ENCODE data around the gene MTMR2. TPM values are rescaled to one million over a fixed set of nuclear protein-coding genes. Genes with fewer than 3 reads are reported as not detected.

The MTMR2 gene
- polyA plus RNA-seq (ENCODE audit: insufficient read length in 10 of 10): 10 to 100 TPM; 24.2 to 35.7 (median 27.8) TPM
- long read RNA-seq, donor 1, full-length matches to known transcripts: 6 of 6 reads
- long read RNA-seq, donor 1, partial matches to known transcripts: 0 of 6 reads
- long read RNA-seq, donor 1, other reads (novel, unspliced or antisense): 0 of 6 reads
- long read RNA-seq, donor 2, full-length matches to known transcripts: 9 of 9 reads
- long read RNA-seq, donor 2, partial matches to known transcripts: 0 of 9 reads
- long read RNA-seq, donor 2, other reads (novel, unspliced or antisense): 0 of 9 reads
- long read RNA-seq, donor 3: 0 reads
- long read RNA-seq, donor 4, full-length matches to known transcripts: 1 of 1 reads
- long read RNA-seq, donor 4, partial matches to known transcripts: 0 of 1 reads
- long read RNA-seq, donor 4, other reads (novel, unspliced or antisense): 0 of 1 reads
- long read RNA-seq, donor 5, full-length matches to known transcripts: 2 of 2 reads
- long read RNA-seq, donor 5, partial matches to known transcripts: 0 of 2 reads
- long read RNA-seq, donor 5, other reads (novel, unspliced or antisense): 0 of 2 reads
- long read RNA-seq, donor 6, full-length matches to known transcripts: 2 of 7 reads
- long read RNA-seq, donor 6, partial matches to known transcripts: 5 of 7 reads
- long read RNA-seq, donor 6, other reads (novel, unspliced or antisense): 0 of 7 reads
- long read RNA-seq, donor 7, full-length matches to known transcripts: 4 of 4 reads
- long read RNA-seq, donor 7, partial matches to known transcripts: 0 of 4 reads
- long read RNA-seq, donor 7, other reads (novel, unspliced or antisense): 0 of 4 reads
- long read RNA-seq, donor 8: 0 reads
- long read RNA-seq, donor 9: 0 reads

DNA sequence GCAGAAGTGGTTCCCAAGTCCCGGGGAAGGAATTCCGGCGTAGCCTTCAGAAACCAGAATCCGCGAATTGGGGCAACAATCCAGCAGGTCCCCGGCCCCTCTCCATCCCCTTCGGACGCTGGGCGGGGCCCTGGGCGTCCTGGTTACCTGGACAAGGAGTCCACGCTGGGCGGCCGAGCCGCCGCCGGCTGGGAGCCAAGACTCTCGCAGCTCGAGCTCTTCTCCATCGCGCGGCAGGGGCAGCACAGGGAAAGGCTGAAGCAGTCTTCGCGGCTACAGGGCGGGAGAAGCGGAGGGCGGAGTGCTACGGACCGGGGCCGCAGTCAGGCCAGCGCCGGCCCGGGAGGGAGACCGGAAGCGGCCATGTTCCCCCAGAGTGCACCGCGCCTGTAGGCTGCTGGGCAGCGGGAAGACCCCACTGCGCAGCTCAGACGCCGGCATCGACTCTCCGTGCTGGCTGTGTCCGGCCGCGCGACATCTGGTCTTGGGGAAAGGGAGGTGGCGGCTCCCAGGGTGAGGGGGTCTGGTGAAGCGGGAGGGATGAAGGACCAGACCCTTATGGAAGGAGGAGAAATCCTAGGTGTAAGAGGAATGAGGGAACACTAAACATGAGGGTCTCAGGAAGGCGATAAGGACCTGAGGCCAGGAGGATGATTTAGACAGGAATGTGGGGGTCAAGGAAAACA, at the start of gene MTMR2:
TSS of gene MTMR2 (minus strand) at position 380 of the 686 bp plus-strand sequence. CDS start at position 227, 153 bp downstream.
- peak; percentile 64 to 96 (median 87) for DNase-seq

DNA sequence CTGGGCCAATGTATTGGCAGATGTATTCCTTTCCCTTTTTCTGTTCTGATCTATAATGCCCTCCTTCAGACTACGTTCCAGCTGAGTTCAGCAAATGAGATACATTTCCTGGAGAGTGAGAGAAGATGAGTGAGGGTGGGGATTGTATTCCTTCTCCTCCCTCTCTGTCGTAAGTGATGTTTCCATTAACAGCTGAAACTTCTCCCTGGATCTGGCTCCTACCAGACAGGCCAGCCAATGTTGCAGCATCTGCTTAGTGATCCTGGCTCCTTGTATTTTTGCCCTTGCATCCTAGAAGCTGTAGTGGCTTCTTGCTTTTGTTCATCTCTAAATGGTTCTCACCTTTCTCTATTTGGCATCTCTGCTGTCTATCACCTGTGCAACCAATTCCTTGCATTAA, 48.2 kb upstream of the MTMR2 start:
- DNase-seq: peak in 1 of 3 donors; percentile 24

DNA sequence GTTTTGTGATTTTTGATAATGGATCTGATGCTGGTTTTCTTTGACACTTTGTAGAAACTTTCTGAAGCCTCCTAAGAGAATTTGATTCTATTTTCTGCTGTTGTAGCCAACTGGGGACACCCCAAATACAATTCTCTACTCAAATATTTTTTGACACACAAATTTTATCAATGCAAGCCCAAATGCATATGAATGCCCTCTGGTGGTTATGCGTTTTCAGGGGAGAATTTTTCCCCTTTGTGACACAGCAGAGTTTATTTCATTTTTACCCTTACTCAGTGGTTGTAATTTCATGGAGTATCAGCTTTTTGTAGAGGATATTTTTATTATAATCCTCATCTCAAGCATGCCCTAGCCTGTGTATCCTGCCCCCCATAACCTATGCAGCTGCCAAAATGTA, 44.7 kb upstream of the MTMR2 start:
- DNase-seq: no peak

DNA sequence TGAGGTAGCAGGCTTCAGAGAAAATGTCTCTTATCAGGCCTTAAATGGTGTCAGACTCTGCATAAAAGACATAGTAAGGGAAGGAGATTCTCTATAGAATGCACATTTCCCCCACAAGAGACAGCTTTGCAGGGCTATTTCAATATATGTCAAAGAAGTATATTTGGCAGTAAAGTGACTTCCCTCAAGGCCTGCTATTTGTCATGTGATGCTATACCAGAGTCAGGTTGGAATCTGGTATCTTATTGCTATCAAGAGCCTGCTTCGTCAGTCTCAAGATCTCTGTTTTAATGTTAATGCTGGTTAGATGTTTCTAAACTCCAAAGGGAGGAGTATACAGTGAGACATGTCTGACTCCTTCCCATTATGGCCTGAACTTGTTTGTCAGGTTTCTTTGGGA, 40.4 kb upstream of the MTMR2 start:
- no peak for DNase-seq

DNA sequence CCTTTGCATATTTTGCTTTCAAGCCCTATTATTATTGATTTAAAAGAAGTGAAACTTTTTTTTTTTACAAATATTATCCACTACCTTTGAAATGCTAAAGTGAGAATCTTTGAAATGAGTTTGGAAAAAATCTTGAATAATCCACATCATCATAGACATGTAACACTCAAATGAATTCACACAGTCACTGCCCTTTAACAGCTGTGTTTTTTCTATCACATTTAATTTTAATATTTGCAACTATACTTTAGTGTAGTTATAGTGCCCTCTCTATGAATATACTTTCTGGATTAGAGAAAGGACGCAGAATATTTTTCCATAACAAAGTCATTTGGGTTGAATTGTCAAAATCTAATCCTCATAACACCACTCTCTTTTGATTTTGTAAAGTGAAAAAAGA, 37.9 kb upstream of the MTMR2 start:
- DNase-seq: no peak

DNA sequence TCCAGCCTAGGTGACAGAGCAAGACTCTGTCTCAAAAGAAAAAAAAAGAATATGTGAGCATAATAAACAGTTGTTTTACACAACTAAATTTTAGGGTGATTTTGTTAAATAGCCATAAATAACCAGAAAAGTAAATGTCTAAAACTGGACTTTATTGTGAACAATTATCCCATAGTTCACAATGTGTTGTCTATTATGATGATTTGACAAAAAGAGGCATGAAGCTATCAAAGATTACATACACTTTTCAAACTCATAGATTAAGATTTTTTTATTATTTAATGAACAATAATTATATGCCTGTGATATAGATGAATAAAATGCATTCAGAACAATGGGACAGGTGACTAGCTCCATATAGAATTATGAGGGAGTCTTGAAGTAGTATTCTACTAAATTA, 27.0 kb upstream of the MTMR2 start:
- no peak for DNase-seq

DNA sequence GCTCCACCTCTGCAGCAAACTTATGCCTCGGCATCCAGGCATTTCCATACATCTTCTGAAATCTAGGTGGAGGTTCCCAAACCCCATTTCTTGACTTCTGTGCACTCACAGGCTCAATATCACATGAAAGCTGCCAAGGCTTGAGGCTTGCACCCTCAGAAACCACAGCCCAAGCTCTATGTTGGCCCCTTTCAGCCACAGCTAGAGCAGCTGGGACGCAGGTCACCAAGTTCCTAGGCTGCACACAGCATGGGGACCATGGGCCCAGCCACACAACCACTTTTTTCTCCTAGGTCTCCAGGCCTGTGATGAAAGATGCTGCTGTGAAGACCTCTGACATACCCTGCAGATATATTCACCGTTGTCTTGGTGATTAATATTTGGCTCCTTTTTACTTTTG, 24.7 kb upstream of the MTMR2 start:
- no peak for DNase-seq

DNA sequence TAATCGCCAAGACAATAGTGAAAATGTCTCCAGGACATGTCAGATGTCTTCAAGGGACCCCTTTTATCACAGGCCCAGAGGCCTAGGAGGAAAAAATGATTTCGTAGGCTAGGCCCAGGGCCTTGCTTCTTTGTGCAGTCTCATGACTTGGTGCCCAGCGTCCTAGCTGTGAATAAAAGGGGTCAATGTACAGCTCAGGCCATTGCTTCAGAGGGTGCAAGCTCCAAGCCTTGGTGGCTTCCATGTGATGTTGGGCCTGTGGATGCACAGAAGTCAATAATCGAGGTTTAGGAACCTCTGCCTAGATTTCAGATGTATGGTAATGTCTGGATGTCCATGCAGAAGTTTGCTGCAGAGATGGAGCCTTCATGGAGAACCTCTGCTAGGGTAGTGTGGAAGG, 20.7 kb upstream of the MTMR2 start:
- DNase-seq: no peak

DNA sequence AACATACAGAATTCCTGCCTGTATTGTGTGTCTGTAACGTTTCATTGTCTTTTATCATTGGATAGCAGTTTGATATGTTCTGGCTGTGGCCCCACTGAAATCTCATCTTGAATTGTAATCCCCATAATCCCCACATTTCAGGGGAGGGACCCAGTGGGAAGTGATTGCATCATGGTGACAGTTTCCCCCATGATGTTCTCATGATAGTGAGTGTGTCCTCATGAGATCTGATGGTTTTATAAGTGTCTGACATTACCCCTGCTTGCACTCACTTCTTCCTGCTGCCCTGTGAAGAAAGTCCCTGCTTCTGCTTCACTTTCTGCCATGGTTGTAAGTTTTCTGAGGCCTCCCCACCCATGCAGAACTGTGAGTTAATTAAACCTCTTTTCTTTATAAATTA, 19.6 kb upstream of the MTMR2 start:
- no peak for DNase-seq

DNA sequence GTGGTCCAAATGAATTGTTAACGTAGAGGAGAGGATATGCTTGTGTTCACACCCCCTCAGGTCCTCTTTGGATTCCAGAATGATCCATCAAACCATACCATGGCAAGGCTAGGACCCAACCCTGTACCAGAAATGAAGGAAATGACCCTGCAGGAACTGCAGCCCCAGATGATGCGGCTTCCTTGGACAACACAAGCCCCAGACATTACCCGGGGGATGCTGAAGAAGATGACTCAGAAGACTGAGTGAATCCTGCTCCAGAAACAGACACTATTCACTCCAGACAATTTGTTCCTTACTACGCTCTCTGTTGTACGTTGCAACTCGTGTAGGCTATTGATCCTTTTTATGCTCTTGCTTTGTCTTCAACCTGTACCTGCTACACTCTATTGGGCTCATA, 15.2 kb upstream of the MTMR2 start:
- DNase-seq: no peak

DNA sequence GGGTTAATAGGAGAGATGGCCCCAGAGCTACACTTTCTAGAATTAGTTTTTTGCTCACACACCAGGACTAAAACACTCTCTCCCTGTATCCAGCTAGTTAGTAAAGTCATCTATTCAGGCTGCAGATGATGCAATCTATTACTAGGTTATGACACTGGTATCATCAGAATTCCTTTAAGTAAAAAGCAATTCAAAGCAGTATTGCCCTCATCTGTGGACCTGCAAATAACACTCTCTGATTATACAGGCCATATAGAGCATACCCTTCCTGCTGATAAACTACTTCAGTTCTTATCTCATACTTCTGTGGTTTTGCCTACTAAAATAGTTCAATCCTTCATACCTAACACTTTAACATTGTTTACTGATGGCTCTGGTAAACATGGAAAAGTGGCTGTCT, 13.5 kb upstream of the MTMR2 start:
- no peak for DNase-seq

DNA sequence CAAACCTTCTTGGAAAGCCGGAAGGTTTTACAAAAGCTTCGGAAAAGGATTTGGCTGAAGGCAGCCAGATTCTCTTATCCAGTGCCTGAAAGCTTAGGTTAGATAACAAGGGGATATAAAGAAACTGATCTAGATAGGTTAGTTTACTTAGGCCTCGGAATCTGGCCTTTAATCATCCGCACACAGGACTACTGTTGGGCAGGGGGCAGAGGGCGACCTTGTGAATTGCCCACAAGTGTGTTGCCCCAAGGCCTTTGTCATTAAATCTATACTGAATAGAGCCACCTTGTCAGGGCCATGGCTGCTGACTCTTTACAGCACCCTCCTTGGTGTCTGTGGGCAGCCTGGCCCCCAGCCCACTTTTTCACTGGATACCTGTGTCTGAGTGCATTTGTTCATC, 9.7 kb upstream of the MTMR2 start:
- DNase-seq: no peak

DNA sequence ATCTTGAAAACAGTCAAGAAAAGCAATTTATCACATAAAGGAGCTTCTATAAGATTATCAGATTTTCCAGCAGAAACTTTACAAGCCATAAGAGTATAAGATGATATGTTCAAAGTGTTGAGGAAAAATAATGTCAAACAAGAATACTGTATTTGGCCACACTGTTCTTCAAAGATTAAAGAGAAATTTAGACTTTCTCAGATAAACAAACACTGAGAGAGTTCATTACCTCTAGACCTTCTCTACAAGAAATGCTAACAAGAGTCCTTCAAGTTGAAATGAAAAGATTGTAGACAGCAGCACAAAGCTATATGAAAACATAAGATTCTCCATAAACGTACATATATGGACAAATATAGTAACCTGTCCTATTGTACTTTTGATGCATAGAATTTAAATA, 8.0 kb upstream of the MTMR2 start:
- DNase-seq: no peak

DNA sequence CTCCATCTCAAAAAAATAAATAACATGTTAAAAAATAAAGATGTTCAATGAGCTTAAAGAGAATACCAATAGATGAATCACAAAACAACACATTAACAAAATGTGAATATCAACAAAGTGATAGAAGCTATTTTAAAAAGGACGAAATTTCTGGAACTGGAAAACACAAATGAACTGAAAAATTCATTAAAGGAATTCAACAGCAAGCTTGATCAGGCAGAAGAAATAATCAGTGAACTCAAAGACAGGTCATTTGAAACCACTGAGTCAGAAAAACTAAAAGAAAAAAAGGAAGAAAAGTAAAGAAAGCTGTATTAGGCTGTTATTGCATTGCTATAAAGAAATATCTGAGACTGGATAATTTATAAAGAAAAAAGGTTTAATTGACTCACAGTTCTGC, 7.0 kb upstream of the MTMR2 start:
- no peak for DNase-seq

DNA sequence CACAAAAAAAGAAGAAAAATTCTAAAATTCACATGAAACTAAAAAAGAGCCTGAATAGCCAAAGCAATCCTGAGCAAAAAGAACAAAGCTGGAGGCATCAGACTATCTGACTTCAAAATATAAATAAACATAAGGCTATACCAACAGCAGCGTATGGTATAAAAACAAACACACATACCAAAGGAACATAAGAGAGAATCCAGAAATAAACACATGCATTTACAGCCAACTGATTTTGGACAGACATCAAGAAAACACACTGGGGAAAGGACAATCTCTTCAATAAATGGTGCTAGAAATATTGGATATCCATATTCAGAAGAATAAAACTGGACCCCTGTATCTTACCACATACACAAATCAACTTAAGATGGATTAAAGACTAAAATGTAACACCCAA, 2.8 kb upstream of the MTMR2 start:
- DNase-seq: no peak

DNA sequence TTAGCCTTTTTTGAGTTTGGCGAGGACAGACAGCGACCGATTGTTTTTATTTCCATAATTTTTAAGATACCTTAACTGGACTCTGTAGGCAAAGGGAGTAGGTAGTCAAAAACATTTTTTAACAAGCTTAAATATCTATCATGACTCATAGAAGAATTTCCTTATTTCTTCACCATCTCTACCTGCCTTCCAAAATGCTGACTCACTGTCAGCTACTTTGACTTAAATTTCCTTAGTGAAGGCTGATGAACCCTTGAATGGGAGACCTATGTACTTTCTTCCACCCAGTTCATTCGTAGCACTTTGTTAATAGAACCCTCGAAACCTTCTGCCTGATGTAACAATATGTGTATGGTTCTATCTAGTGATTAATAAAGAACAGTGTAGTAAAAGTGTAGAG, 1.1 kb upstream of the MTMR2 start:
- DNase-seq: no peak

DNA sequence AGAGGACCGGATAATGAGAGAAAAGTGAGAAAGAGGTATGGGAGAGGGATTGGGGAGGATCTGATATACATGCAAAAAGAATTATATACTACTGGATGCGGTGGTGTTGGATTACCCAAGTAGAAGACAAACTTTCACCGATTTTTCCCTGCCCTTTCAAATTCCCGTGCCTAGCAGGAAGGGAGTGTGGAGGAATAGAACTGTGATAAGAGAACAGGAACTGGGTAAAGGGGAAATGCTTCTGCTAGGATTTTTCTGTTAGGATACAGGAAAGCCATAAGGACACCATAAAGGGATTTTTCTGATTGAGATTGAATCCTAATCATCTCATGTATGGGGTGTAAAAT, 480 bp upstream of the MTMR2 start:
- DNase-seq: no peak

DNA sequence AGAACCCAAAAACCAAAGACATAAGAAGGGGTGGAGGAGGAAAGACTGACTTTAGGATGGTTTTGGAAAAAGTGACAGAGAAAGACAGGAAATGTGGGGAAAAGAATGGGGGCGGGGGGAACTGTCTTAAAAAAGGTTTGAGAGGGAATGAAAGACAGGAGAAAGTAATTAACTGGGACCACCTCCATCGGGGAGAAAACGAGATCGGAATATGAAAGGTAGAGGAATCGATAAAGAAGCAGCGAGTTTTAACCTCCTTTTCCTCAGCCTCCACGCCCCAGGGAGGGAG, 524 bp downstream of the MTMR2 start:
- peak in 1 of 3 donors; percentile 55 for DNase-seq

DNA sequence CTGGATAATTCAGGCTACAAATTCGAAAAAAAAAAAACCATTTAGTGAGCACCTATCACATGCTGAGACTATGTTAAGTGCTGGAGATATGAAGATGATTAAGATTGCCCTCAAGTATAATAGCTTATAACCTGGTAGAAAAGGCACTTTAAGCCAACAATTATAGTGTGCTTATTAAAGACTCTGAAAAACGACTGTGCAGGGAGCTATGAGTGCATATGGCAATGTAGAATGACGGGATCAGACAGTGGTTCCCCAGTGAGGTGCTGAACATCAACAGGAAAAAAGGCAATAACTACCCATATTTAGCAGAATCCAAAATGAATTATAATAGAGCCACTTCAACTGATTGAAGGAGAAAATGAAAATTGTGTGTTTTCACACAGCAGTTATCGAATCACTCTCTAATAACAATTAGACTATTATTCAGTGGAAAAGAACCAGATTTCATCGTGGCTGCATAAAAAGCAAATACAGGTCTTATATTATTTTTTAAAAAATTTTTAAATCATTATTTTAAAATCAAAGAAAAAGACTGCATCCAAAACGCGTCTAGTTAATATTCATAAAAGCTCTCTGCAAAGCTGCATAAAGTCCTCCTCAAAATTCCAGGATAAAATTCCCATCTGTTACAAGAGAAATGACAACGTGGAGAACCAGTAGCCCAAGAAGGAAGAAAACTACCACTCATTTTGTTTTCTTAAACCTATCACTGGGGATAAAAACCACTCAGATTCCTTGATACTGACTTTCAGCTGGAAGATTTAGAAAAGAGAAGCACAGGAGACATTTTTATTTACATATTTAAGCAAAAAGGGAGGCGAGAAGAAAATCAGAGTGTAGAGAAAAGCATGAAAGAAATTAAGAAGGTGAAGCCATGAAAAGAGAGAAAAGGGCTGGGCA, 1.1 kb downstream of the MTMR2 start:
- DNase-seq: peak in 1 of 3 donors; percentile 32

DNA sequence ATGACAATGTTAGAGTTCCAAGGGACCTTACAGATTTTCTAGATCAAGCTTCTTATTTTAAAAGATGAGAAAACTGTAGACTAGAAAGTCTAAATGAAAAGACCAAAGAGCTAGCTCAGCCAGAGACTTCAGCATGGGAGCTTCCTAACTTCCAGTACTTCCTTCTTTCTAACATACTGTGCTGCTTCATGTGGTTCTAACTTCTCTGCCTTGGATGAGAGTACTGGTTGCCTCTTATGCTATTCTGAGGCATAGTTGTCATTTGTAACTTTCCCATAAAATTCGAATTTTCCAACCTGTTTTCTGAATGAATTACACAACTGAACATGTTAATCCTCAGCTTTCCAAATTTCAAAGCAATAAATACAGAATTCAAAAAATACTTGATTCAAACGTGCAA, 1.8 kb downstream of the MTMR2 start:
- DNase-seq: peak in 1 of 3 donors; percentile 19

DNA sequence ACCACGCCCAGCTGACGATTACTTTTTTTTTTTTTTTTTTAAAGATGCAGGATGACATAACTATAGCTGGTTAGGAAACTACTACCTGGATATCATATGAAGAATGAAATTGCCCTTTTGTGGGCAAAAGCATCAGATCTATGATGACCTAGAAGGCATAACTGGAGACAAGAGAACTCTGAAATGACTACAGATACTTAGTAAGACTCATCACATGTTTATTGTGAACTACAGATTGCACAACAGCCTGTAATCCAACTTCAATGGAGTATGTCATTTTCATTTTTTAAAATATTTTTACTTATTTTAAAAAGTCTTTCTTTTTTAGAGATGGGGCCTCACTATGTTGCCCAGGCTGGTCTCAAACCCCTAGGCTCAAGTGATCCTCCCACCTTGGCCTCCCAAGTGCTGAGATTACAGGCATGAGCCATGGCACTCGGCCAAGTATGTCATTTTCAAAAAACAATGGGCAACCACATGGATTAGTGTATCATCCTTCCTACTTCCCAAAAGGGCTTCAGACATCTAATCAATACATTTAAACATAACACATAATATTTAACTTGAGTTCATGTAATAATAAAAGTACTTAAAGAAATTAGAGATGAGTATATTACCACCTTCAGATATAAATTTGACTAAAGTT, 3.3 kb downstream of the MTMR2 start:
- DNase-seq: no peak

Measured in muscle of back (tissue), 13 donors.